Measurements from ENCODE around the gene FOXO3. TPM values are rescaled to one million over a fixed set of nuclear protein-coding genes. Genes with fewer than 3 reads are reported as not detected.

The FOXO3 gene
- total RNA-seq, 2 donors from 2014 or later, result 33.4 to 61.7 TPM

GRCh38 chr6:108621117-108621516 lies 60.4 kb downstream of the FOXO3 start:
- Histone ChIP-seq H3K27ac (no peak overlapping the region), H3K36me3 (no peaks in the 10 kb centered on the region), H3K4me1 (peaks cover 2% of the 10 kb centered on the region), H3K27me3 (no peaks in the 10 kb centered on the region), H3K9me3 (no peaks in the 10 kb centered on the region), H3K9ac (ENCODE audit: low read depth in 2 of 2, low read length in 2 of 2) (no peak overlapping the region), H3K4me3 (no peak overlapping the region)
- TF ChIP-seq CTCF (IDR thresholded peaks at IDR 0.05), result no peak
- no peak for DNase-seq
- intact Hi-C loops (cut with DNase I), result no loop called here

GRCh38 chr6:108622641-108623298 lies 62.1 kb downstream of the FOXO3 start:
- DNase-seq, result no peak
- H3K27me3 ChIP-seq, result no peaks in the 10 kb centered on the region
- H3K36me3 ChIP-seq, result no peaks in the 10 kb centered on the region
- TF ChIP-seq CTCF (IDR thresholded peaks at IDR 0.05), result no peak
- H3K9me3 ChIP-seq, result no peaks in the 10 kb centered on the region
- peak overlapping the region; percentile 39 for H3K27ac ChIP-seq
- H3K4me1 ChIP-seq, result peaks cover 2% of the 10 kb centered on the region
- no peak overlapping the region for H3K9ac ChIP-seq (ENCODE audit: low read depth in 2 of 2, low read length in 2 of 2)
- intact Hi-C loops (cut with DNase I), result no loop called here
- no peak overlapping the region for H3K4me3 ChIP-seq

GRCh38 chr6:108623995-108624394 lies 63.3 kb downstream of the FOXO3 start:
- no peaks in the 10 kb centered on the region for H3K27me3 ChIP-seq
- no peak overlapping the region for H3K9ac ChIP-seq (ENCODE audit: low read depth in 2 of 2, low read length in 2 of 2)
- intact Hi-C loops (cut with DNase I), result no loop called here
- no peak for TF ChIP-seq CTCF (IDR thresholded peaks at IDR 0.05)
- H3K36me3 ChIP-seq, result no peaks in the 10 kb centered on the region
- no peak for DNase-seq
- H3K9me3 ChIP-seq, result no peaks in the 10 kb centered on the region
- no peak overlapping the region for H3K4me3 ChIP-seq
- H3K27ac ChIP-seq, result no peak overlapping the region
- H3K4me1 ChIP-seq, result peaks cover 2% of the 10 kb centered on the region

GRCh38 chr6:108625581-108625980 lies 64.9 kb downstream of the FOXO3 start:
- no peak for TF ChIP-seq CTCF (IDR thresholded peaks at IDR 0.05)
- H3K9me3 ChIP-seq, result no peaks in the 10 kb centered on the region
- no peak overlapping the region for H3K4me3 ChIP-seq
- DNase-seq, result no peak
- no peak overlapping the region for H3K9ac ChIP-seq (ENCODE audit: low read depth in 2 of 2, low read length in 2 of 2)
- H3K36me3 ChIP-seq, result no peaks in the 10 kb centered on the region
- peaks cover 2% of the 10 kb centered on the region for H3K4me1 ChIP-seq
- no peaks in the 10 kb centered on the region for H3K27me3 ChIP-seq
- intact Hi-C loops (cut with DNase I), result no loop called here
- no peak overlapping the region for H3K27ac ChIP-seq

- H3K9ac ChIP-seq (ENCODE audit: low read depth in 2 of 2, low read length in 2 of 2), result no peak overlapping the region
- intact Hi-C loops (cut with DNase I), result no loop called here
- H3K27ac ChIP-seq, result no peak overlapping the region
- TF ChIP-seq CTCF (IDR thresholded peaks at IDR 0.05), result no peak
- no peaks in the 10 kb centered on the region for H3K9me3 ChIP-seq
- no peak for DNase-seq
- no peaks in the 10 kb centered on the region for H3K36me3 ChIP-seq
- no peak overlapping the region for H3K4me3 ChIP-seq
- H3K4me1 ChIP-seq, result peaks cover 2% of the 10 kb centered on the region
- H3K27me3 ChIP-seq, result no peaks in the 10 kb centered on the region
Observed at GRCh38 chr6:108626777-108627176, 66.1 kb downstream of the FOXO3 start.
